Ovary (tissue), 9 donors: ENCODE results near the gene HLA-DOB. TPM values are rescaled to one million over a fixed set of nuclear protein-coding genes. Genes with fewer than 3 reads are reported as not detected.
A peak's percentile ranks its signal among the peaks of the same experiment; 100 is the strongest.
"Not testable (repeated sequence)": the region's sequence is repeated elsewhere in the genome, so short reads cannot be mapped to it uniquely, and the experiment has no call there.

Experiments used
- DNase-seq, 5 donors: peaks; one replicate each; pipeline ENCODE4 v3.0.0-alpha.2; 2019 to 2020
- H3K27ac ChIP-seq, 2 donors: fragments of 200-600 bp; one replicate each; pipeline versions ENCODE4 v1.5.1 to v1.8.0; 2019 to 2022
- H3K27me3 ChIP-seq: fragments of 200-600 bp; one replicate; pipeline ENCODE4 v1.8.0; 2022
- H3K36me3 ChIP-seq: fragments of 200-600 bp; sonication (generic); one replicate; pipeline ENCODE4 v1.5.1; 2019
- H3K4me1 ChIP-seq: one replicate; pipeline ENCODE4 v1.8.1; 2013; ENCODE audit warnings: mild to moderate bottlenecking, moderate library complexity; ENCODE audit not compliant: insufficient read depth
- H3K4me3 ChIP-seq: fragments of 200-600 bp; sonication (generic); one replicate; pipeline ENCODE4 v1.5.1; 2017
- H3K9me3 ChIP-seq, 2 donors: fragments of 200-600 bp in 1 of 2; sonication (generic) in 1 of 2; one replicate each; pipeline versions ENCODE4 v1.5.1 to v1.8.1; 2013 to 2019; ENCODE audit warnings: mild to moderate bottlenecking in 1 of 2, moderate library complexity in 1 of 2
- CTCF ChIP-seq, 3 donors: fragments of 450-650 bp in 2 of 3; fragments of 200-600 bp in 1 of 3; IDR thresholded peaks; one replicate each; pipeline versions ENCODE4 v1.5.1 to v1.8.0; 2016 to 2022; ENCODE audit warnings: antibody characterized with exemption in 3 of 3, mild to moderate bottlenecking in 1 of 3
- EP300 ChIP-seq: sonication (generic); formaldehyde crosslinking; IDR thresholded peaks from one replicate; pipeline ENCODE4 v1.6.1; 2017; ENCODE audit warnings: antibody characterized with exemption
- POLR2A ChIP-seq: fragments of 450-650 bp; IDR thresholded peaks from one replicate; pipeline ENCODE4 v1.6.1; 2017; ENCODE audit warnings: antibody characterized with exemption, mild to moderate bottlenecking, moderate library complexity
- WGBS, 3 donors: extraction: QIAGEN DNeasy Blood & Tissue Kit in 1 of 3; methylation state at CpG; one replicate each; pipeline versions ENCODE4 v1.1.5 to v1.1.7; 2013 to 2017; 5-methylcytosine and 5-hydroxymethylcytosine counted together
- intact Hi-C, 4 donors: fragments of 100-400 bp; cut with DNase I; formaldehyde crosslinking; loops; one replicate each; pipeline versions ENCODE4 v1.11.0 to v1.15.1; 2022 to 2023
- polyA plus RNA-seq, 2 donors: library from polyadenylated mRNA; stranded (reverse); fragments of 200-250 nt in 1 of 2; fragments of 350-450 nt in 1 of 2; fragmentation: Illumina TruSeq in 1 of 2; extraction: RNeasy Lipid Tissue Mini Kit (QIAGEN cat#74804) in 1 of 2; gene quantifications; one replicate each; pipeline ENCODE4 v1.2.3, GENCODE V29; 2013 to 2014
- total RNA-seq, 7 donors: library from RNA; depleted of rRNA in 2 of 7; stranded (reverse); fragments of >200 nt in 2 of 7; fragmentation: NEBNext Ultra II Directional in 3 of 7; extraction: Animal tissue kit (Norgen Biotek cat#: 25700) in 3 of 7; gene quantifications; one replicate each; pipeline versions ENCODE4 v1.1.0 to v1.2.4, GENCODE V29; 2016 to 2023
- donor health status: DM: no; HTN: no; CAD: no; lungs with moderate emphysema.
- donor health status: DM: no; HTN: no; CAD: no.
- donor health status: Bipolar disorder and iron deficiency.
- donor health status: DM: yes; HTN: yes; CAD: no.
- donor health status: DM: no; HTN: no; CAD: no.
- donor health status: DM: yes; HTN: yes; CAD: no.

Gene HLA-DOB
- total and polyA plus RNA-seq, 9 donors, result 0.24 to 4.6 (median 0.73) TPM; not detected in 1

DNA sequence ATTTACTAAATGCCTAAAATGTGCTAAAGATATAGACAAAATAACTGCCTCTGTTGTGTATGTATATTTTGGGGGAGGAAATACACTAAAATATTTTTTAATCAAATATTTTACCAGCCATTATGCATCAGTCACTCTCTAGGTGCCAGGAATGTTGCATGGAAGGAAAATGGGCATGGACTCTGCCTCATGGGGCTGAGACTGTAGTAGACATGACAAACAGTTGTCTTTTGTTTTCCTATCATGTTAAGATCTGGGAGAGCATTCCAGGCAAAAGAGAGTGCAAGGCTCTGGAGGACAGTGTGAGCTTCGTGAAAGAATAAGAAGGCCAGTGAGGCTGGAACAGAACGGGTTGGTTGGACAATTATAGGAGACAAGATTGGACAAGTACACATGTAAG lies 26.5 kb downstream of the HLA-DOB start:
- no peak for TF ChIP-seq POLR2A
- no peak for TF ChIP-seq EP300
- TF ChIP-seq CTCF (IDR thresholded peaks at IDR 0.05), result no peak
- H3K4me3 ChIP-seq, result no peak overlapping the region
- H3K27me3 ChIP-seq, result no peaks in the 10 kb centered on the region
- no peaks in the 10 kb centered on the region for H3K9me3 ChIP-seq
- H3K36me3 ChIP-seq, result no peaks in the 10 kb centered on the region
- DNase-seq, result no peak
- no peaks in the 10 kb centered on the region for H3K4me1 ChIP-seq
- intact Hi-C loops, result loop anchor here in 3 of 4 donors (10.0 kb wide), 1 partner anchor 376 kb away; no protein-coding TSS in a partner anchor
- no peak overlapping the region for H3K27ac ChIP-seq
- 38 to 72% (median 55%) methylated on average over 2 of the region's 2 CpGs for WGBS, 3 donors

DNA sequence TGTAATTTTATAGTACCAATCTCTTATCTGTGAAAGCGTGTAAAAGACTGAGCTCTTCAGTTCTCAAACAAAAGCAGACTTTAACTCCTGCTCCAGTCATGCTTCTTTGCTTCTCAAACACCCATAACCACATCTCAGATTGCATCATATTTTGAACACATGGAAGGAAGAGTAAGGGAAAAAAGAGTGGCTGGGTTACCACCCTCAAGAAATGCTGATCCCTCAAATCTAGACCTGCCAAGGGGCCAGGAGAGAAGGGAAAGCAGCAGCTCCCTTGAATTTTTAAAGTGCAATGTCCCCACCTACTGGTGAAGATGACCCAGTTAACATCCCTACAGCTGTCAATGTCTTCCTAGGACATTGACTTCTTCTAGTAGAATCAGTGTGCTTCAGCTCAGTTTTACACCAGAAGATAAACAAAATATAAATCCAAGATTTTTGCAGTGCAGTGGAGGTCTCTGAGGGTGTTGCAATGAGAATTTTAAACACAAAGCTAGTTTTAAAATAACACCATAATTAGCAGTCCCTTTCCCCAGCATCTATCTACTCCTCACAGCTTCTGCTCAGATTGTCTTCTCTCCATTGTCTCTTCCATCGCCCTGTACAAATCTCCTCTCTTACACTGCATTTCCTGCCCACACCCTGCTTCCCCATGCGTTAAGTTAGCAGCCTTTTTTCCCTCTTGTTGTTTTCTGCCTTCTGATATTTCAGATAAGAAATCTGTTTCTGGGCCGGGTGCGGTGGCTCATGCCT lies 30.8 kb downstream of the HLA-DOB start:
- H3K36me3 ChIP-seq, result no peaks in the 10 kb centered on the region
- peak in 1 of 5 donors; percentile 22 for DNase-seq
- H3K9me3 ChIP-seq, result no peaks in the 10 kb centered on the region
- no peak overlapping the region for H3K27ac ChIP-seq
- intact Hi-C loops, result no loop called here
- no peaks in the 10 kb centered on the region for H3K27me3 ChIP-seq
- no peak overlapping the region for H3K4me3 ChIP-seq
- WGBS, 3 donors, result 32 to 43% (median 41%) methylated on average over 5 of the region's 5 CpGs
- H3K4me1 ChIP-seq, result no peaks in the 10 kb centered on the region
- TF ChIP-seq EP300, result no peak
- no peak for TF ChIP-seq POLR2A
- TF ChIP-seq CTCF (IDR thresholded peaks at IDR 0.05), result peak in 2 of 3 donors; percentile 14 to 23

DNA sequence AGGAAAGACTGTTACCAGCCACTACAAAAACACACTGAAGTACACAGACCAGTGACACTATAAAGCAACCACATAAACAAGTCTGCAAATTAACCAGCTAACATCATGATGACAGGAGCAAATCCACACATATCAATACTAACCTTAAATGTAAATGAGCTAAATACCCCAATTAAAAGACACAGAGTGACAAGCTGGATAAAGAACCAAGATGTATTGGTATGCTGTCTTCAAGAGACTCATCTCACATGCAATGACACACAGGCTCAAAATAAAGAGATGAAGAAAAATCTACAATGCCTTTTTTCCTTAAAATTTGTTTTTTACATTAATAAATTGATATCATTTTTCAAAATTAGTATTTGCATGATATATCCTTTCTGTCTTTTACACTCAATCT lies 33.9 kb downstream of the HLA-DOB start:
- intact Hi-C loops, H3K4me1 ChIP-seq, H3K27ac ChIP-seq, DNase-seq, H3K36me3 ChIP-seq, H3K27me3 ChIP-seq, H3K4me3 ChIP-seq, H3K9me3 ChIP-seq: not testable (repeated sequence)

DNA sequence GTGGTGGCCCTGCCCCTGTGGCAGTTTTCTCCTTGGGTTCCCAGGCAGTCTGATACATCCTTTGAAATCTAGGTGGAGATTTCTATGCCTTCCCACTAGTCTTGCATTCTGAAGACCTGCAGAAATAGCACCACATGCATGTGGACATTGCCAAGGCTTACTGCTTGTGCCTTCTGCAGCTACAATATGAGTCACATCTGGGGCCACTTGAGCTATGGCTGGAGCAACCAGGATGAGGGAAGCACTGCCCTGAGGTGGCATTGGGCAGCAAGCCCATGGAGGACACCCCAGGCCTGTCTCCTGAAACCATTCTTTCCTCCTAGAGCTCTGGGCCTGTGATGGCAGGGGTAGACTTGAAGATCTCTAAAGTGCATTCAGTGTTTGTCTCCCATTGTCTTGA lies 37.8 kb downstream of the HLA-DOB start:
- H3K9me3 ChIP-seq, result no peaks in the 10 kb centered on the region
- intact Hi-C loops, result no loop called here
- TF ChIP-seq POLR2A (no peak), CTCF (IDR thresholded peaks at IDR 0.05) (no peak), EP300 (no peak)
- H3K27me3 ChIP-seq, result no peaks in the 10 kb centered on the region
- H3K4me1 ChIP-seq, result no peaks in the 10 kb centered on the region
- no peak overlapping the region for H3K4me3 ChIP-seq
- H3K27ac ChIP-seq, result no peak overlapping the region
- no peak for DNase-seq
- no peaks in the 10 kb centered on the region for H3K36me3 ChIP-seq

DNA sequence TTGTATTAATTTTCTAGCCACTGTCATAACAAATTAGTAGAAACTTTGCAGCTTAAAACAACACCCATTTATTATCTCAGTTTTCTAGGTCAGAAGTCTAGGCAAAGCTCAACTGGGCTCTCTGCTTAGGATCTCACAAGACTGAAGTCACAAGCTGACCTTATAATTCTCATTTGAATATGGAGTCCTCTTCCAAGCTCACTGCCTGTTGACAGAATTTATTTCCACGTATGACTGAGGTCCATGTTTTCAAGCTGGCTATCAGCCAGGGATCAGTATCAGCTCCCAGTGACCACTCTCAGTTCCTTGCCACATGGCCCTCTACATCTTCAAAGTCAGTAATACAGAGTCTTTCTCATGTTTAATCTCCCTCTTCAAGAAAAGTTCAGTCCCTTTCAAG lies 41.7 kb downstream of the HLA-DOB start:
- intact Hi-C loops, result no loop called here
- Histone ChIP-seq H3K27me3 (no peaks in the 10 kb centered on the region), H3K36me3 (no peaks in the 10 kb centered on the region), H3K4me1 (no peaks in the 10 kb centered on the region), H3K4me3 (no peak overlapping the region), H3K27ac (no peak overlapping the region), H3K9me3 (no peaks in the 10 kb centered on the region)
- no peak for DNase-seq
- no peak for TF ChIP-seq POLR2A
- no peak for TF ChIP-seq CTCF (IDR thresholded peaks at IDR 0.05)
- no peak for TF ChIP-seq EP300
- WGBS, 3 donors, result 4 to 13% (median 8%) methylated on average over 1 of the region's 1 CpG
